ENCODE results near the gene NR1D1.

The NR1D1 gene

DNA sequence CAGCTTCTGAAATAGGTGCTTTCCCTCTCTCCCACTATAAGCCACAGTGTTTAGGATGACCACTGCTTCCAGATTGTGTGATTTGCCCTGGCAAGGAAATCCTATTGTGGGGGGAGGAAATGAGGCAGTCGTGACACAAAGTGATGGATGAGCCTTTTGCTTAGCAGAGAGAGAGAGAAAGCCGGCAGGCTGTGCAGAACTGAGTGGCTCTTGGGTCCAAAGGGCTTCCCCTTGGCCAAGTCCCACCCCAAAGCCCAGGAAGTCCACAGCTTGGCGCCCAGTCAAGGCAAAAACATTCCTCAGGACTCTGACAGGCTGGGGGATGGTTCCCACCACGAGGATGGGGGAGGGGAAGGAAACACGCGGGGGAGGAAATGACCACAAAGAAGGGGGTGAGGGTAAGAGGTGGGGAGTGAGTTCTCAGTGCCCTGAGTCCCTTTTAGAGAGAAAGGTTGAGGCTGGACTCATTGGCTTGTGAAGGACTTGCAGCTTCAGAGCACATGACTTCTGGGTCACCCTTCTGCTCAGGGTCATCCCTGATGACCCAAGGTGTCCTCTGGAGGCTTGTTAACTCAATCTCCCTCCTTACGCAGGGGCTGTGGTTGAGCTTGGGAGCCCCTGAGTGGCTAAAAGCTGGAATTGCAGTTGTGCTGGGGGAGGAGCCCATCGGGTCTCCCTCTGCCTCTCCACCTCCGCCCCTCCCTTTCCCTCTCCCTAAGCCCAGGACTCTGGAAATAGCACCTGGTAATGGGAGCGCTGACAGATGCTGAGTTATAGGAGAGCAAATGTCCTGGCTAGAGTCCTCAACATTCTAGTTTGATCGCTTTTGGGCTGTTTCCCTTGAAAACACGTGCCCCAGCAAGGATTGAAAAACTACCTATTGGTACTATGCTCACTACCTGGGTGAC is 11.1 kb upstream of the NR1D1 start:
- DNase-seq = peak; percentile 77

GRCh38 chr17:40110026-40110845 is 9.8 kb upstream of the NR1D1 start:
- ATAC-seq = no peak
- DNase-seq = no peak

More for the DNA sequence above, 11.1 kb upstream of the NR1D1 start:
- ATAC-seq = peak; percentile 45

DNA sequence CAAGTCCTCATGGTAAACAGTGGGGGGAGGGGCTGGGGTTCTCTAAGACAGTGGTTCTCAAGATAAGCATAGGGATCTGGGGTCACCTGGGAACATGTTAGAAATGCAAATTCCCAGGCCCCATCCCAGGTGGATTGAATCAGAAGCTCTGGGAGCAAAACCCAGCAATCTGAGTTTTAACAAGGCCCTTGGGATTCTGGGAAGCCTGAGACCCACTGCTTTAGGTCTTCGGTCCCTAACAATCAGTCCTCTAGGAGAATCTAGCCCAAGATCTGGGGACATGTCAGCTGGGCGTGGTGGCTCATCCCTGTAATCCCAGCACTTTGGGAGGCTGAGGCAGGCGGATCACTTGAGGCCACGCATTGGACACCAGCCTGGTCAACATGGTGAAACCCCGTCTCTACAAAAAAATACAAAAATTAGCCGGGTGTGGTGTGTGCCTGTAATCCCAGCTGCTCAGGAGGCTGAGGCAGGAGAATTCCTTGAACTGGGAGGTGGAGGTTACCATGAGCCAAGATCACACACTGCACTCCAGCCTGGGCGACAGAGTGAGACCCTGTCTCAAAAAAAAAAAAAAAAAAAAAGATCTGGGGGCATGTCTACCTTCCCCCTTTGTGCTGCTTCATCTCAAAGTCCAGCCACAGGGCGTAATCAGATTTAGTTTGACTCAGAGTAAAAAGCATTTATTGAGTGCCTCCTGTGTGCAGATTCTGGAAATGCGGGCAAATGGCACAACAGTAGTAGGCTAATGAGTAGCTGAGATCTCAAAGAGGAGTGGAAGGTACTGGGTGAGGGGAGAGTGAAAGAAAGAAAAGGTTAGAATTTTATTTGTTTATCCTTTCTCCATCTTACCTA is 8.8 kb upstream of the NR1D1 start:
- no peak for ATAC-seq
- no peak for DNase-seq

GRCh38 chr17:40107522-40108174 is 7.3 kb upstream of the NR1D1 start:
- DNase-seq (peak; percentile 31), ATAC-seq (peak; percentile 11)

- ATAC-seq = no peak
- no peak for DNase-seq
Measured at GRCh38 chr17:40106760-40107521, 6.6 kb upstream of the NR1D1 start.

GRCh38 chr17:40105861-40106759 is 5.7 kb upstream of the NR1D1 start:
- no peak for DNase-seq
- no peak for ATAC-seq

GRCh38 chr17:40104594-40105486 is 4.5 kb upstream of the NR1D1 start:
- no peak for DNase-seq

GRCh38 chr17:40103688-40104087 is 3.3 kb upstream of the NR1D1 start:
- no peak for DNase-seq
- ATAC-seq = no peak

More at GRCh38 chr17:40104594-40105486, 4.5 kb upstream of the NR1D1 start:
- ATAC-seq = no peak

- DNase-seq (no peak), ATAC-seq (no peak)
Measured at GRCh38 chr17:40103071-40103661, 2.8 kb upstream of the NR1D1 start.

DNA sequence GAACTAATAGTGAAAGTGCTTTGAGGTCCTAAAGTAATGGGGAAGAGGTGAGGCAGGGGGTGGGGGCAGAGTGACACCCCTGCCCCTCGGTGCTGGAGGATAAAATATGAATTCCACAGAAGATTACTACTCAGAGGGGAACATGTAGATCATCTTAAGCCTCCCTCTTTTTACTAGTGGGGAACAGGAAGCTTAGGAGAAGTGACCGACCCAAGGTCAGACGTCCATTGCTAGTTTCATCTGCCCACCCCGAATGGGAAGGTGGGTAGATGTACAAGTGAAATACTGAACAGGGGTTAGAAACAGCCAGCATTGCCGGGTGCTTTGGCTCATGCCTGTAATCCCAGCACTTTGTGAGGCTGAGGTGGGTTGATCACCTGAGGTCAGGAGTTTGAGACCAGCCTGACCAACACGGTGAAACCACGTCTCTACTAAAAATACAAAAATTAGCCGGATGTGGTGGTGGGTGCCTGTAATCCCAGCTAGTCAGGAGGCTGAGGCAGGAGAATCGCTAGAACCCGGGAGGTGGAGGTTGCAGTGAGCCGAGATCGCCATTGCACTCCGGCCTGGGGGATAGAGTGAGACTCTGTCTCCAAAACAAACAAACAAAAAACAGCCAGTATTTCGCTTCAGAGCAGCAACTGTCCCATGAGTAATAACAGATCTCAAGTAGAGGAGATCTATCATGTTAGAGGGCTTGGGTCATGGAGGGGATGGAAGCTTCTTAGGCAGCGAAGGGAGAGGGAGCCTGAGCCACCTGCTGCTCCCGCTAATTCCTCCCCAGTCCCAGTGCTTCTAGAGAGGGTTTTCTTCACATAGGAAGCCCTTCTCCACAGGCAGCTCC is 1.2 kb upstream of the NR1D1 start:
- no peak for ATAC-seq
- DNase-seq = no peak

DNA sequence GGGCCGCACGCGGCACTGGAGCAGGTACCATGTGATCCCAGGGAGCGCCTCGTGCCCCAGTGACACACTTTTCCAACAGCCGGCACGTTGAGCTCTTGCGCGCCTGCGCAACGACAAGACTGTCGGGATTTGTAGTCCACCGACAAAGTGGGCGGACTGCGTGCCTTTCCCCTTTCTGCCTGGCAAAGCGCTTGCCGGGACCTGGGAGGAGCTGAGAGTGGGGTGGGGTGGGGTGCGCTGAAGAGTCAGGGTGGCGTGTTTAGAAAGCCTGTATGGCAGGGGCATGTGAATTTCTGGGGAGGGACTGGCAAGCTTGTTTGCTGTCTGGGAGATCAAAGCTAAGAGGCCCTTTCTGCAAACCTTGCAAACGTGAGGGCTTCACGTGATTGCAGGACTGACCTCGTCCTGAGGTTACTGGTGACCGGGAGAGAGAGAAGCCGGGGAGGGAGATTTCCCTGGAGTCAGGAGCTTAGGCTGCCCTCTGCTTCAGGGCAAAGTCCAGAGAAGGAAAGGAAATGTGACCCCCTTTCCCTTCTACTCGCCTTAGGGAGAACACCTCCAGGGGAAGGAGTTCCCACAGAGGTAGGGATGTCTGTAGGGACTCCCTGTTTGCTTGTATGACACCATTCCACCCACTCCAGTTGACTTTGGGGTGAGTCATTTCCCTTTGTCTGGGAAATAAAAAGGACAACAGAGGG is 429 bp upstream of the NR1D1 start:
- DNase-seq = peak; percentile 92
- peak; percentile 48 for ATAC-seq

- no peak for ATAC-seq
Measured at GRCh38 chr17:40099619-40100418, 570 bp downstream of the NR1D1 start.

DNA sequence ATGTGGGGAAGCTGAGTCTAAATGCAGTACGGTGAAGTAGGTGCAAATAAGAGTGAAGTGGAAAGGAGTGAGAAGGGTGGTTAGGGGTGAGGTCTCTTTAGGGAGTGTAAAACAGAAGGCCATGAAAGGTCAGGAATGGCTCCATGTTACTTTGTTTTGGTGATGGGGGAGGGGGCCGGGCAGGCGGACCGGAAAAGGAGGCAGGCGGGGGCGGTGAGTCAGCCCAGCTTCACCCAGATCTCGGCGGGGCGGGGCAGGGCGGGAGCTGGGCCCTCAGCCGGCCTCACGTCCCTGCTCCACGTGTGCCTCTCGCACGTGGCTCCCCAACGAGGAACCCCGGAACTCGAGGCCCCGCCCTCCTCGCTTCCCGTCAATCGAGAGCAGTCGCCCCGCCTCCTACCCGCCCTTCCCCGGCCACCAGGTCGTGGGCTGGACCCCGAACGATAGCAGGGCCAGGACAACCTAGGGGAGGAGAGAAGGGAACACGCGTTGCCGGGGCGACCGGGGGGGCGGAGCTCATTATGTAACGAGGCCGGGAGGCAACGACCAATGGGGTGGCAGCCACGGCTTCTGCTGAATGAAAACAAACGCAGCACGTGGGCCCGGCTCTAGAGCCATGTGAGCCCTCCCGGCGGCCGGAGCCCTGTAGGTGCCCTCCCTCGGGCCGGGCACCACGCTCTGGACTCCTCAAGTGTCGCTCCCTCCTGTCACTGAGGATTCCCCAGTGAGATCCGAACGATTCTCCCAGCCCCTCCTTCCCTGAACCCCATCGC is 1.4 kb downstream of the NR1D1 start:
- peak; percentile 64 for ATAC-seq
- peak; percentile 99 for DNase-seq

More at GRCh38 chr17:40099619-40100418, 570 bp downstream of the NR1D1 start:
- DNase-seq = no peak

GRCh38 chr17:40097931-40098845 is 2.2 kb downstream of the NR1D1 start:
- DNase-seq (peak; percentile 50), ATAC-seq (no peak)
